GM18508 (cell line): ENCODE measurements around the gene KCTD12.
A peak's percentile ranks its signal among the peaks of the same experiment; 100 is the strongest.

Experiments
- ATAC-seq: cut with Tn5 transposase; IDR thresholded peaks from one replicate; pipeline ENCODE4 v1.9.1; 2021; ENCODE audit warnings: moderate number of reproducible peaks; ENCODE audit not compliant: insufficient read depth, unreplicated experiment

Gene KCTD12

GRCh38 chr13:76889254-76889653 lies 3.0 kb upstream of the KCTD12 start:
- no peak for ATAC-seq

DNA sequence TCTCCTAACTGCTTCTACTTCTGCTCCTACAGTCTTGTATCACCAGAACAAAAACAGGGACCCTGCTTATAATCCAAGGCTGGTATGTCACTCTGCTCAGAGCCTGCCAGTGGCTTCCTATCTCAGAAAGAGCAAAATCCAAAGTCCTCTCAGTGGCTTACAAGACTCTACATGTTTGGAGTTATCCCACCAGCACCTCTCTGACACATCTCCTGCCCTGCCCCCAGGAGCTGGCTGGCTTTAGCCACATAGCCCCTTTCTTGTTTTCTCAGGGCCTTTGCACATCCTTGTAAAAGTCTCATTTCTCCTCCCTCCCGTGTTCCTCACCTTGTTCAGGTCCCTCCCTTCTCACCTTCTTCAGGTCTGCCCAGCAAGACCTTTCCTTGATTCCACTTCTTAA lies 2.2 kb upstream of the KCTD12 start:
- ATAC-seq = no peak

- no peak for ATAC-seq
Observed at GRCh38 chr13:76887076-76887563, 915 bp upstream of the KCTD12 start.

DNA sequence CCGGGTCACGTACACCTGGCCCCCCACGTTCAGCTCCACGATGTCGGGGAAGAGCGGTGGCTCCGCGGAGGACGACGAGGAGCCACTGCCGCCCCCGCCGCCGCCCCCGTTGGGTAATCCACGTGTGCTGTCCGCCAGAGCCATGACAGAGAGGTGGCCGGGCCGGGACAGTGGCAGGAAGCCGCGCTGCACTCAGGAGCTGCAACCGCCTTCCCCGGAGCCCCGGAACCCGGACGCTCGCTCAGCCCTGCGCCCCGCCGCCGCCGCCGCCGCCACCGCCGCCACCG lies 257 bp downstream of the KCTD12 start:
- ATAC-seq = peak; percentile 12

DNA sequence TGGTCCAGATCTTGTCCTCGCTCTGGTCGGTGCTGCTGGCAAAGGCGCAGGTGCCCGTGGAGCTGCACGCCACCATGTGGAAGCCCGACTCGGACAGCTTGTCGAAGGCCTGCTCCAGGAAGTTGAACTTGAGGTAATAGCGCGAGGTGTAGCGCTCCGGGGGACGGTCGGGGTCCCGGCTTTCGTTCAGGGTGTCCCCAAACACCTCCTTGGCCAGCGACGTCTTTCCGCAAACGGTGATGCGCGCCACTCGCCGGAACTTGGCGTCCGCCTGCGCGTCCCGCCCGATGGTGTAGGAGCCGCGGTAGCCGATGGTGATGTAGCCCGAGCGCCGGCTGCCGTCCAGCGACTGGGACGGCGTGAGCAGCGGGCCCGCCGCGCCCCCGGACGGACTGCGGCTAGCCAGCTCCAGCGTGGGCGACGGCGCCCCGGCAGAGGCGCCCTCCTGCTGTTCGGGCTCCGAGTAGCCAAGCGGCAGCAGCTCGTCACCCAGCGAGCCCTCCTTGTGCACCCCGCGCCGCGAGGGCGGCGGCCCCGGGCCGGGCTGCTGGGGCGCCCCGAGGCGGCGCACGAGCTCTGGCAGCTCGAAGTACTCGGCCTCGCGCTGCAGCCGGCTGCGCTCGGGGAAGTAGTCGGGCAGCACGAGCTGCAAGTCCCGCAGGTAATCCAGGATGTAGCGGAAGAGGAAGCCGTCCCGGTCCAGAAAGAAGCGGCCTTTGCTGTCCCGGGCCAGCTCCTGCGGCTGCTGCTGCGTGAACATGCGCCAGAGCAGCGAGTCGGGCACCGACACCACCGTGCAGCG lies 801 bp downstream of the KCTD12 start:
- peak; percentile 33 for ATAC-seq

- no peak for ATAC-seq
Observed at GRCh38 chr13:76884907-76885202, 1.4 kb downstream of the KCTD12 start.

DNA sequence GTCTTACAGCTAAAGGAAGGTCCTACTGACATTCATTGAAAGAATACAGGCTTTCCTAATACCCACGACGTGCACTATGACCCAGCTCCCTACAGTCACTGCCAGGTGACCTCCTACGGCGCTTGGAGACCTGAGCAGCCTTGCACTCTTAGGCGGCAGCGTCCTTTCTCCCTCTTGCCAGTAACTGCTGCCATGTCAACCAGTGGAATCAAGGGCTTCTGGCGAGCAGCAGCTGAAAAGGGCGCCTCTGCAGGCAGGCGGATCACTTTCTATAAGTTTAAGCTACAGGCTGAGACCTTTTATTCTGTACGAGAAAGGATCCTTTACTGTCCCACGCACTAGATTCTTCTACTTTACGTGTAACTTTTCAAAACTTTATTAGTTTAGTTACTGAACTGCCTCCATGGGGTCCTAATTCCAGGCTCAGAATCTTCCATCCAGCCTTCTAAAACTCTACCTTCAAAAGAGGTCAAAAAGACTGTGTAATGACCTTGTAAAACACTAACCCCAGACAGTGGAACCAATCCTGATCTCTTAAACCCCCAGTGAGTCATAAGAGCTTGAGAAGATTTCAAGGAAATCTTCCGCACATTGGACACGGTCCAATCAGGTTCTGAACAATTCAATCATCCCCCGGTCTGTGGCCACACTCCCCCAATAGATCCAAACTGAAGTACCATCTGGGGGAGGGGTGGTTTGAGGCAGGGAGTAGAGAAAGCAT lies 1.9 kb downstream of the KCTD12 start:
- ATAC-seq = no peak

DNA sequence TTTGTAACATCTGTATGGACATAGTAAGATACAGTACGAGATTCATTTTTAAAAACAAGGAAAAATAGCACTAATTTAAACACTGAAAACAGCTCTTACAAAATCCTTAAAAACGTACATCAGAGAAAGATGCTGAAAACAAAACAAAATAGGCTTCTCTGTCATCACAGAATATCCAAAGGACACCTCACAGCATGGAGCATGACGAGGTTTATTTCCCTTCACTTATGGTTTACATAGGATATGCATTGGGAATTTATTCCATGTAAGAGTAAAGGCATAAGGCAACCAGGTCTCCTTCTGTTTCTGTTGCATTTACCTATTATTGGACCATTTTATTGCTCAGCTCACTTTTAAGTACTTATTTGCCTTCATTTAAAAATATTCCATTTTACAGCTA lies 3.0 kb downstream of the KCTD12 start:
- ATAC-seq = no peak

DNA sequence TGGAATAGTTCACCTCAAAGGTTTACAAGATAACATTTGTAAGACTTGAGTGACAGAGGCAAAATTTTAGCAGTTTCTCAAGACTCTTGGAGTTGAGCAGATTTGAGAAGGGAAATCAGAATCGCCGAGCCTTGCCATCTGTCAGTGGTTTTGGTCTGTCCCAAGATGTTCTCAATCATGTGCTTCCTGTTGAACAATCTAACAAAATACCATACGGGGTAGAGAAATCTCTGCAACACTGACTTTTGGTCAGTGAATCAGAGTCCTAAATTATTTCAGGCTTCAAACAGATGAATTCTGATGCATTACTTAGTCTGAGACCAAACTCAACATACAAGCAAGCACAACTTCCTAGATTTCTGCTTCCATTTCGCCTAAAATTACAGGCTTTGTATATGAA lies 3.8 kb downstream of the KCTD12 start:
- no peak for ATAC-seq

DNA sequence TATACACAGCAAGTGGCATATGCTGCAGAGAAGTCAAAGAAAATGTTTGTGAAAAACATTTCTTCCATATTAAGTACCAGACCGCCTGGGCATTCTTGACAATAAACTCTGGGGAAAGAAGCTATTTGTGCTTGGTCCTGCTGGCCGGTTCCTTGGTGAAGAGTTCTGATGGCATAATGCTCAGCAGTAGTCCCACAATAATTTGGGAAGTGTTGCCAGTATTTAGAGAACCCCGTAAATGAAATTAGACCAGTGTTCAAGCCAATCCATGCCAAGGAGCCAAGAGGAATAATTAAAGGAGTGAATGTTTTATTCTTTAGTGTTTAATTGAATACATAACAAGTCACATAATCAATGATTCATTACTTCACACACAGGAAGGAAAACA lies 6.3 kb downstream of the KCTD12 start:
- ATAC-seq = peak; percentile 12

DNA sequence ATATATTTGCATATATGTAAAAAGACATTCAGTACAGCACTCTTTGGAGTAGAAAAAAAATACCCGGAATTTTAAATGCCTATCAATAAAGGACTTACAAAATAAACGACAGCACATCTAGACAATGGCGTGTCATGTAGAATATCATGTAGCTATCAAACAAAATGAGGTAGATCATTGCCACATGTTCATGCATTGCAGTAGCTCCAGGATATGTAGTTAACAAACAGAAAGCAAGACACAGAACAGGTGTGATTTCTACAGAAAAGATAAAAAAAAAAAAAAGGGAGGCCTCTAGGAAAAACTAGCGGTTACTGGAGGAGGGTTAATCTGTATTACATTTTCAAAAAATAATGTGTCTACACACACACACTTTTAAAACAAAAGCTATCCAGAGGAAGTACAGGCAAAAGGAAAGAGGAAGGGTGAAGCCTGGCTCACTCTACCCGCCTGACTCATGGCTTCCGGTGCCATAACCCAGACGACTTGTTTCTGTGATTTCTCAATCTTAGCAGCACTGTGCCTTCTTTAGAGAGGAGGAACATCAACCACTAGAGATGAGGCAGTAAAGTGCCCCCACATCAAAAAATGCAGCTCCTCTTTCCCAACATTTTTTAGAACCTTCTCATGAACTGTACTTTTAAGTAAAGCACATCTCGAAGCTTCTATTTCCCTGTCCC lies 6.9 kb downstream of the KCTD12 start:
- ATAC-seq = peak; percentile 94

GRCh38 chr13:76878043-76878442 lies 8.2 kb downstream of the KCTD12 start:
- ATAC-seq = no peak

- no peak for ATAC-seq
Observed at GRCh38 chr13:76875271-76875815, 10.9 kb downstream of the KCTD12 start.

DNA sequence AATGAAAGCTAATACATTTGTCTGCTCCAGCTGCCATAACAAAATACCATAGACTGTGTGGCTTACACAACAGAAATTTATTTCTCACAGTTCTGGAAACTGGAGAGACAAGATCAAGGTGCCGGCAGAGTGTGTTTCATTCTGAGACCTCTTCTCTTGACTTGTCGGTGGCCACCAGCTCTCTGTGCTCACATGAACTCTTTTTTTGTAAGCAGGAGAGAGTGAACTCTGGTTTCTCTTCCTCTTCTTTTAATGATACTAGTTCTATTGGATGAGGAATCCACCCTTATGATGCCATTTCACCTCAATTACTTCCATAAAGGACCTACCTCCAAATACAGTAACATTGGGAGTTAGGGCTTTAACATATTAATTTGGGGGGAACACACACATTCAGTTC lies 11.7 kb downstream of the KCTD12 start:
- ATAC-seq = peak; percentile 56

DNA sequence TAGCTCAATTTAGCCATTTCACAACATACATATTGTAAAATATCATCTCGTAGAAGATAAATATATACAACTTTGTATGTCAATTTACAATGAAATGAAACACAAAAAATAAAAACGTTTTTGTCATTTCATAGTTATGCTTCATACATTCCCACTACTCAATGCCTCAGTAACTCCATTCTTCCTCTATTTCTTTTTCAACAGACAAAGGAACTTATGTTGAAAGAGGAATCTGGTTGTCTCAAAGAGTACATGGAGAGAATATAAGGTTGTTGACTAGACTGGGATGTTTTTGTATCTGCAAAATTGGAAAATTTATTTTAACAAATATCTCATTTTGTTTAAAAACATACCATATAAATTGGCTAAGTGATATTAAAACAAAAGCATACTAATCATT lies 12.8 kb downstream of the KCTD12 start:
- ATAC-seq = no peak

DNA sequence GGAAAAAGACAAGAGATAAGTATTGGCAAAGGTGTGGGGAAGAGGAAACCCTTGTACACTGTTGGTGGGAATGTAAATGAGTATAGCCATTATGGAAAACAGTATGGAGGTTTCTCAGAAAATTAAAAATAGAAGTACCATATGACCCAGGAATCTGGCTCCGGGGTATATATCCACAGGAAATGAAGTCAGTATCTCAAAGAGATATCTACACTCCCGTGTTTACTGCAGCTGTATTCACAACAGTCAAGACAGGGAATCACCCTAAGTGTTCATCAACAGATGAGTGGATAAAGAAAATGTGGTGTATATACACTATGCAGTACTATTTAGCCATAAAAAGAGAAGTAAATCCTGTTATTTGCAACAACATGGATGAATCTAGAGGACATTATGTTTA lies 13.5 kb downstream of the KCTD12 start:
- no peak for ATAC-seq

- ATAC-seq = no peak
Observed at GRCh38 chr13:76871432-76871831, 14.8 kb downstream of the KCTD12 start.

- no peak for ATAC-seq
Observed at GRCh38 chr13:76868371-76868770, 17.8 kb downstream of the KCTD12 start.

GRCh38 chr13:76865996-76866503 lies 20.2 kb downstream of the KCTD12 start:
- no peak for ATAC-seq

- ATAC-seq = no peak
Observed at GRCh38 chr13:76865109-76865508, 21.1 kb downstream of the KCTD12 start.

- ATAC-seq = no peak
Observed at GRCh38 chr13:76864259-76864658, 21.9 kb downstream of the KCTD12 start.
